HepG2 (cell line): ENCODE data around the gene XXYLT1. TPM values are rescaled to one million over a fixed set of nuclear protein-coding genes. Genes with fewer than 3 reads are reported as not detected.

ENCODE experiments used
- ATAC-seq: fragments of 200-7000 bp; cut with Tn5 transposase; 3 replicates; pipeline ENCODE4 v1.9.1; 2020; ENCODE audit warnings: mild to moderate bottlenecking, moderate library complexity
- BruUV-seq: library from RNA; stranded (reverse); fragments of 400-500 nt; replicated peaks from 2 replicates; lab custom pipeline; 2021; lab: Mats Ljungman, UMichigan
- CTCF ChIA-PET: fragments of 300-600 bp; formaldehyde crosslinking; extraction: SDS; loops from one replicate; lab custom pipeline; 2021; ENCODE audit warnings: low total read pairs, inconsistent platforms, low intra/inter-chr PET ratio; lab: Yijun Ruan, JAX
- POLR2A ChIA-PET: fragments of 350-600 bp; sonication (Branson Sonifier 250); formaldehyde crosslinking; loops from one replicate; lab custom pipeline; 2020; ENCODE audit warnings: antibody characterized with exemption, inconsistent platforms; lab: Yijun Ruan, JAX
- DNase-seq: peaks from one replicate; pipeline ENCODE4 v3.0.0-alpha.2; 2015; ENCODE audit warnings: low spot score
- FAIRE-seq: peaks from 3 replicates; lab custom pipeline; 2011; peaks lifted over from hg19 to GRCh38; lab: Jason Lieb, UNC
- H2AFZ ChIP-seq: one replicate; pipeline ENCODE4 v1.6.1; 2011; ENCODE audit warnings: low read length, inconsistent platforms
- H3K27ac ChIP-seq: fragments of 300-600 bp; 3 replicates; pipeline ENCODE4 v1.8.0; 2011; ENCODE audit warnings: mixed run types, mild to moderate bottlenecking, mixed read lengths, low read length, inconsistent platforms; ENCODE audit not compliant: insufficient read depth; ENCODE audit errors: extremely low read length
- H3K27me3 ChIP-seq, 2 experiments: fragments of 200-600 bp in 1 of 2; 2 replicates in 1 of 2; 3 replicates in 1 of 2; pipeline versions ENCODE4 v1.6.0 to v1.8.0; 2011; ENCODE audit warnings: low read length in 2 of 2, mild to moderate bottlenecking in 2 of 2, moderate library complexity in 2 of 2, inconsistent platforms in 1 of 2; ENCODE audit not compliant: insufficient read depth in 2 of 2, control insufficient read depth in 1 of 2
- H3K36me3 ChIP-seq, 2 experiments: fragments of 200-600 bp in 1 of 2; replicated peaks in 1 of 2; 2 replicates in 1 of 2; 3 replicates in 1 of 2; pipeline versions ENCODE4 v1.5.1 to v1.8.0; 2011; ENCODE audit warnings: low read length in 2 of 2, inconsistent platforms in 1 of 2; ENCODE audit not compliant: insufficient read depth in 2 of 2, control insufficient read depth in 1 of 2
- H3K4me1 ChIP-seq: 2 replicates; pipeline ENCODE4 v1.5.1; 2012; ENCODE audit warnings: low read length, inconsistent platforms; ENCODE audit not compliant: insufficient read depth
- H3K4me2 ChIP-seq: 2 replicates; pipeline ENCODE4 v1.6.0; 2011; ENCODE audit warnings: low read depth, low read length, inconsistent platforms
- H3K4me3 ChIP-seq, 3 experiments: fragments of 200-600 bp in 1 of 3; sonication (generic), shearing (Covaris generic) in 1 of 3; replicated peaks in 1 of 3; 2 replicates each; pipeline ENCODE4 v1.5.1; 2011 to 2016; ENCODE audit warnings: low read length in 3 of 3, inconsistent platforms in 2 of 3, low read depth in 2 of 3, mild to moderate bottlenecking in 2 of 3, control low read depth in 1 of 3, mixed read lengths in 1 of 3; ENCODE audit not compliant: insufficient read depth in 1 of 3
- H3K79me2 ChIP-seq: one replicate; pipeline ENCODE4 v1.6.1; 2011; ENCODE audit warnings: low read length, inconsistent platforms; ENCODE audit not compliant: insufficient read depth
- H3K9ac ChIP-seq: 2 replicates; pipeline ENCODE4 v1.6.0; 2011; ENCODE audit warnings: mild to moderate bottlenecking, low read depth, low read length, inconsistent platforms; ENCODE audit not compliant: insufficient read depth
- H3K9me3 ChIP-seq: 2 replicates; pipeline ENCODE4 v1.5.1; 2012; ENCODE audit warnings: mild to moderate bottlenecking, low read length
- H4K20me1 ChIP-seq: 2 replicates; pipeline ENCODE4 v1.6.0; 2011; ENCODE audit warnings: inconsistent platforms, mild to moderate bottlenecking, low read length, moderate library complexity; ENCODE audit not compliant: insufficient read depth
- FOXJ3 ChIP-seq: sonication (generic); formaldehyde crosslinking; IDR thresholded peaks from 2 replicates; pipeline ENCODE4 v1.4.0; 2020; ENCODE audit warnings: missing genetic modification reagents, mild to moderate bottlenecking, borderline replicate concordance
- LBX2 ChIP-seq: sonication (generic); formaldehyde crosslinking; IDR thresholded peaks from 2 replicates; pipeline ENCODE4 v1.5.0; 2020; ENCODE audit warnings: missing genetic modification reagents, mild to moderate bottlenecking, borderline replicate concordance
- MED13 ChIP-seq: sonication (generic); formaldehyde crosslinking; IDR thresholded peaks from 2 replicates; pipeline ENCODE4 v1.5.0; 2020; ENCODE audit warnings: missing genetic modification reagents
- NFE2L2 ChIP-seq: fragments of 150-350 bp; IDR thresholded peaks from 2 replicates; pipeline ENCODE4 v1.6.1; 2014; ENCODE audit warnings: low read length
- RBM39 ChIP-seq: fragments of 200-400 bp; formaldehyde crosslinking; IDR thresholded peaks from one replicate; pipeline ENCODE4 v1.6.1; 2018; ENCODE audit warnings: antibody characterized with exemption, mild to moderate bottlenecking, low read depth, low read length; ENCODE audit not compliant: poor library complexity, severe bottlenecking
- XRCC5 ChIP-seq: fragments of 200-400 bp; formaldehyde crosslinking; optimal IDR thresholded peaks from 2 replicates; pipeline ENCODE3; 2017; ENCODE audit warnings: mild to moderate bottlenecking, low read length
- ZKSCAN8 ChIP-seq: IDR thresholded peaks from 2 replicates; pipeline ENCODE4 v1.6.1; 2016; ENCODE audit warnings: borderline replicate concordance, missing genetic modification reagents, missing compliant biosample characterization
- ZNF746 ChIP-seq: sonication (generic); formaldehyde crosslinking; IDR thresholded peaks from 2 replicates; pipeline ENCODE4 v1.8.0; 2022; ENCODE audit warnings: mild to moderate bottlenecking, missing genetic modification reagents
- WGBS: methylation state at CpG from one replicate; pipeline ENCODE4 v1.1.6; 2017; ENCODE audit warnings: low lambda C conversion rate; 5-methylcytosine and 5-hydroxymethylcytosine counted together
- in situ Hi-C: cut with HindIII; loops from 2 replicates; pipeline ENCODE4 v1.10.0; 2017; ENCODE audit warnings: low pct_unique_long_range_greater_than_20kb; ENCODE audit not compliant: extremely low pct_ligation_motif_present
- intact Hi-C: fragments of 100-400 bp; cut with micrococcal nuclease; formaldehyde crosslinking; loops from one replicate; pipeline ENCODE4 v1.10.0; 2022; ENCODE audit not compliant: unreplicated experiment
- polyA plus RNA-seq, 8 experiments: library from polyadenylated mRNA; depleted of rRNA in 3 of 8; stranded (reverse) in 7 of 8; unstranded in 1 of 8; fragments of >200 nt; fragmentation: Illumina TruSeq in 4 of 8; extraction: Trizol in 4 of 8; gene quantifications; 2 replicates each; pipeline versions ENCODE4 v1.2.1 to v1.2.3, GENCODE V29; 2011 to 2016; ENCODE audit warnings: low read depth in 4 of 8, missing spikeins in 1 of 8, mixed read lengths in 1 of 8; ENCODE audit not compliant: insufficient read depth in 1 of 8
- total RNA-seq, 5 experiments: library from RNA; depleted of rRNA; stranded (reverse); fragments of >200 nt; fragmentation: Illumina TruSeq; extraction: Trizol; gene quantifications; 2 replicates each; pipeline ENCODE4 v1.2.3, GENCODE V29; 2016; ENCODE audit warnings: low read depth in 1 of 5

The XXYLT1 gene
- total and polyA plus RNA-seq, 2 of the 13 experiments (the other 11 are each of a cell fraction or from before 2014, with no cell fraction given), result 17.7 to 19.0 TPM

- intact Hi-C loops (no loop called here), in situ Hi-C loops (no loop called here)
- no TSS peak for BruUV-seq
- ChIA-PET CTCF (no interaction called here), POLR2A (interaction anchor here (1.9 kb wide), 1 partner anchor 47 kb away, joined by 4 read pairs; no protein-coding TSS in a partner anchor)
- Histone ChIP-seq H3K9ac (peak overlapping the region; percentile 15; the same call in 1 of the 2 replicates), H3K36me3 (no peaks in the 10 kb centered on the region), H3K4me3 (no peak overlapping the region; a peak in 1 of 6 replicates), H3K27ac (peak overlapping the region; percentile 44), H2AFZ (no peak overlapping the region), H3K79me2 (peaks cover 7% of the 10 kb centered on the region), H3K27me3 (no peaks in the 10 kb centered on the region), H3K4me1 (peaks cover 64% of the 10 kb centered on the region), H3K9me3 (no peaks in the 10 kb centered on the region), H4K20me1 (no peaks in the 10 kb centered on the region), H3K4me2 (0 out of 2 replicates have a peak overlapping the region, but pooled peaks have one; percentile 18)
- FAIRE-seq, result no peak
- ATAC-seq, result peak; percentile 38; the same call in 2 of the 3 replicates
- no peak for DNase-seq
- TF ChIP-seq ZKSCAN8 (CRISPR knock-in tag) (no peak), LBX2 (CRISPR knock-in tag) (no peak), XRCC5 (no peak), RBM39 (no peak), ZNF746 (CRISPR knock-in tag) (no peak)
- 96% methylated on average over 26 of the region's 29 CpGs for WGBS
Measured at GRCh38 chr3:195209083-195209846, 61.7 kb downstream of the XXYLT1 start.

DNA sequence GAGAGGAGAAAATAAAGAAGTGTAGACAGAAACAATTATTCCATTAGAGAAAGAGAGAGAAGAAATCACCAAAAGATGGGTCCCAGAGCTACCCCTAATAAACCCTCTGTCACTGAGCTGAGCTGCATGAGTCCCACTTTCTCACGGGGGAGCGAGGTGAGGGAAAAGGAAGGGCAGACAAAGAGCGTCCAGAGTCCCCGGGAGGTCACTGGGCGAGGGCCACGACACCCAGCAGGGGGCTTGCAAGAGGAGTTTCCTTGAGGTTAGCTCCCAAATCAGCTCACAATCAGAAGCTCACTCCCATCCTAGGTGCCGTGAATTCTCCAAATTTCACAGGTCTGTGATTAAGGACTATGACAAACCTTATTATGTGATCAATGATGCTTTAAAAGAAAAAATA, 62.3 kb downstream of the XXYLT1 start:
- Histone ChIP-seq H3K4me2 (no peak overlapping the region), H3K9ac (no peak overlapping the region), H3K4me1 (peaks cover 63% of the 10 kb centered on the region), H3K9me3 (no peaks in the 10 kb centered on the region), H2AFZ (no peak overlapping the region), H4K20me1 (no peaks in the 10 kb centered on the region), H3K4me3 (no peak overlapping the region), H3K79me2 (peaks cover 5% of the 10 kb centered on the region), H3K27ac (no peak overlapping the region), H3K27me3 (no peaks in the 10 kb centered on the region), H3K36me3 (no peaks in the 10 kb centered on the region)
- CTCF ChIA-PET, result no interaction called here
- in situ Hi-C loops, result no loop called here
- no peak for TF ChIP-seq MED13 (CRISPR knock-in tag)
- no peak for TF ChIP-seq FOXJ3 (CRISPR knock-in tag)
- no peak for TF ChIP-seq NFE2L2
- 97% methylated on average over 7 of the region's 7 CpGs for WGBS
- BruUV-seq, result no TSS peak
- ATAC-seq (no peak), DNase-seq (no peak), FAIRE-seq (no peak)
- POLR2A ChIA-PET, result interaction anchor here (1.9 kb wide), 1 partner anchor 46 kb away, joined by 4 read pairs; no protein-coding TSS in a partner anchor
- intact Hi-C loops, result no loop called here
